Kidney tubule cell (primary cell): ENCODE data around the gene RNF180.

Experiments
- DNase-seq: peaks from one replicate; pipeline ENCODE4 v3.0.0-alpha.2; 2018; ENCODE audit warnings: low spot score

Gene RNF180, protein sequence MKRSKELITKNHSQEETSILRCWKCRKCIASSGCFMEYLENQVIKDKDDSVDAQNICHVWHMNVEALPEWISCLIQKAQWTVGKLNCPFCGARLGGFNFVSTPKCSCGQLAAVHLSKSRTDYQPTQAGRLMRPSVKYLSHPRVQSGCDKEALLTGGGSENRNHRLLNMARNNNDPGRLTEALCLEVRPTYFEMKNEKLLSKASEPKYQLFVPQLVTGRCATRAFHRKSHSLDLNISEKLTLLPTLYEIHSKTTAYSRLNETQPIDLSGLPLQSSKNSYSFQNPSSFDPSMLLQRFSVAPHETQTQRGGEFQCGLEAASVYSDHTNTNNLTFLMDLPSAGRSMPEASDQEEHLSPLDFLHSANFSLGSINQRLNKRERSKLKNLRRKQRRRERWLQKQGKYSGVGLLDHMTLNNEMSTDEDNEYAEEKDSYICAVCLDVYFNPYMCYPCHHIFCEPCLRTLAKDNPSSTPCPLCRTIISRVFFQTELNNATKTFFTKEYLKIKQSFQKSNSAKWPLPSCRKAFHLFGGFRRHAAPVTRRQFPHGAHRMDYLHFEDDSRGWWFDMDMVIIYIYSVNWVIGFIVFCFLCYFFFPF

DNA sequence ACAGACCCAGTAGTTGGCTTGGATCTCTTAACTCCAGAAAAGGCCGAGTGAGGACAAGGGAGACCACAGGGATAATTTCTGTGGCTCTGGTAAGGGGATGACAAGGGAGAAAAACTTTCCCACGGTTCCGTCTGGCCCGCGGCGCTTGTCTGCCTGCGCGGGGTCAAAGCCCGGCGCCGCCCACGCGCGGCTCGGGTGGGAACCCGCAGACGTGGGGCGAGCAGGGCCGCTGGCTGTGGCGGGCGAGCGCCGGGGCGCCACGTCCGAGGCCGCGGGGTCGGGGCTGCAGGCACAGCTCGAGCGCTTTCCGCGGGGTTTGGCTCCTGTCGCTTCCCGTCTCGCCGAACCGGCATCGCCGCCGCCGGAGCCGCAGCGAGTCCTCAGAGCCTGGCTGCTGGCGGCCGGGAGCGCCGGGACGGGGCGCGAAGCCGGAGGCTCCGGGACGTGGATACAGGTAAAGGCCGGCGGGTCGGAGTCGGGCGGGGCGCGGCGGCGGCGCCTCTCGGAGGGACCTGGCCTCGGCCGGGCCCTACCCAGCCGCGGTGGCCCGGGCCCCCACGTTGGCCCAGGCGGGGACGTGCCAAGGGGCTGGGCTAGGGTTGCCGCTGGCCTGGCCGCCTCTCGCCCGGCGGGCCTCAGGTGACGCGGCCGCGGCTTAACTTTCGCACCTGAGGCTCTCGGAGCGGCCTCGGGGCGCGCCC, at the start of gene RNF180:
RNF180 (plus strand) TSS at position 344 of the 701 bp plus-strand sequence. CDS start 34,965 bp downstream, outside the sequence.
- peak; percentile 66 for DNase-seq

DNA sequence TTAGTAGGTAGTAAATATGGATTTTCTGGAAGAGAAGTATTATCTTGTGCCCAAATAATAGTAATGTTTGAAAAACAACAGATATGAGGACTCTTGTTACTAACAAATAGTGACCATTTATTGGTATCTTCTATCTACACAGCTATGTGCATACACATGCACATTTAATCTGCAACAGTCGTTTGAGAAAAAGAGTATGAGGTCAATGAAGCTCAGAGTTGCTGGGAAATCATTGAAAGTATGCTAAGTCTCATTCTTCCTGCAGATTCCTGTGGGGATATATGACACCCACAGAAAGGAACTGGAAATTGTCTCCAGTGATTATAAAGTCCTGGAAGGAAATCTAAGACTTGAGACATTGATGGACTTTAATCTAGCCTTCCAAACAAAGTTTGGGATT, 40.1 kb upstream of the RNF180 start:
- DNase-seq = no peak

DNA sequence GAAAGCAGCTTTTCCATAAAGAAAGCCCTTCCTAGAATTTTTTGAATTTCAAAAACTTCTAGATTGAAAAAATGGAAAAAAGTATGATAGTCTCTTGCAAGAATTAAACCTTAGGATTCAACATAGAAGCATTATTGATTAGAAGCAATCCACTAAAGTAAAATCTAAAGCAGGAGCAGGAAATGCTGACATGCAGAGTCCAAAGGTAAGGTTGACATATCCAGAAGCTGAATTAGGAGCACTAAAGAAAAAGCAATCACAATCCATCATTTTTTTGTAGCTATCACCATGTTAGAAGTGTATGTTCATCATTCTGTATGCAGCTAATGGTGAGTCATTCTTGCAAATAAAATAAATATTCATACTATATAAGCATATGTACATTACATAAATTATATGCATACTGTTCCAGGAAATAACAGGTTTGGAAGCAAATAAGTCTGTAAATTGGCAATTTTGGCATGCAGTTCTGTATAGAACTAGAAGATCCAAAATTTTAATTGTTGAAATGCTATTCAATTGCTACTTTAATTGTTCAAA, 39.4 kb upstream of the RNF180 start:
- DNase-seq = no peak

DNA sequence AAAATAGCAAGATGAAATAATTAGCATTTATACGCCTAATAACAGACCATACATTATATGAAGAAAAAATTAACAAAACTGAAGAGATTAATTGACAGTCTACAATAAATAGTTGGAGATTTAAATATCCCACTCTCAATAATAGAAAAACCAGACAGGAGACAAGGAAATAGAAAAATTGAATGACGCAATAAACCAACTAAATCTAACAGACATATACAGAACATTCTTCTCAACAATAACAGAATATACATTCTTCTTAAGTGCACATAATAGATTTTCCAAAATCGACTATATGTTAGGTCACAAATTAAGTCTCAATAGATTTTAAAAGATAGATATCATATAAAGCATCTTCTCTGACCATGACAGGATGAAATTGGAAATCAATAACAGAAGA, 25.6 kb upstream of the RNF180 start:
- no peak for DNase-seq

DNA sequence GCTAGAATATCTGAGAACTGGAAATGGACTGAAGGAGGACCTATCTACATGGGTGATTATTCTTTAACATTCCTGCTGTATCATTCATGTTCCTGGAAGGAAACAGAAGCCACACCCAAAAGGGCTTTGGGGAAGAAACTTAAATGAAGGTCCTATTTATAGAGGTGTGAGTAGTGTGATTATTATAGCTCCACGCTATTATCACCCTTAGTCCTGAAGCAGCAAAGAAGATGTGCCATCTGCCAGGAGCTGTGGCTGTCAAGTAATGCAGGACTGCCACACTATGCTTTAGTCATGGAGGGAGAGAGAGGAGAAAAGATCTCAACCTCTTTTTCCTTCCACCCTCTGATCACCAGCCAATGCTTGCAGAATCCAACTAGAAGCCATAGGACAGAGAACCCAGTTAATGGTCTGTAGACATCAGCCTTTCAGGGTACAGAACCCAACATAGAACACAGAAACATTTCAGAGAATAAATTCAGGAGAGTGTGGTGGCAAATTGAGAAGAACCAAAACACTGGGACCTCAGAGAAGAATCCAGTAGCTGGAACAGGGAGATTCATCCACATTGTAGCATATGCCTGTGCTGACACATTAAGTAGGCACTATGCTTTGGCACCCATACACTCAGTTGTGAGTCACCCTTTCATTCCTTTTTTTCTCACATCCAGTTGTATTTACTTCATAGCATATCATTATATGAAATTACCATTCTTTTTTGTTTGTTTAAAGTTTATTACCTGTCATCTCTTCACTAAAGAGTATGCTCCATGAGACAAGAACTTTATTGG, 21.0 kb upstream of the RNF180 start:
- DNase-seq = peak; percentile 60

DNA sequence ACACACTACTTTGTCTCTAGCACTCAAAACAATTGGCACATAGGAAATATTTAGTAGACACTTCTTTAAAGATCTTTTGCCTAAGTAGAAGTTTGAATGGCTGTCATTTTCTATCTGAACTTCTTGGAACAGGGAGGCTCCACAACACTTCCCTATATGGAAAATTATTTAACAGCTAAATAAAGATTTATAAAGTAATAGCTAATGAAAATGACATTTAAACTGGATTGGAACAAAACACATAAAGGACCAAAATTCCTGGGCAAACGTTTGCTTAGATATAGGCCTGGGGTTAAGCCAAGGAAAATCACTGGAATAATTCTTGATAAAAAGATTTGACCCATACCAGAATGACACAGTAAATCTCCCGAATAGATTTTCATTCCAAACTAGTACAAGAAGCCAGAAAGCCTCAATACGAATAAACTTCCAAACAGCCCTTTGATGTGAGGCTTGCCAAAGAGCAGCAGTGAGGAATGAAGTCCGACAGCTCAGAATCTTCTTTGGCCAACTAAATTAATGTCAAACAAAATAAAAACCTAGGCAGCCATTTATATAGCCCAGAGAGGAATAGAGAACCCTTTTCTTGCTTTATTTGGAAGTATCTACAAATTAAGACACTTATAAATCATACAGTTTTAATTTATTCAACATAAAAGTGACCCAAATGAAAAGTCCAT, 20.3 kb upstream of the RNF180 start:
- no peak for DNase-seq

DNA sequence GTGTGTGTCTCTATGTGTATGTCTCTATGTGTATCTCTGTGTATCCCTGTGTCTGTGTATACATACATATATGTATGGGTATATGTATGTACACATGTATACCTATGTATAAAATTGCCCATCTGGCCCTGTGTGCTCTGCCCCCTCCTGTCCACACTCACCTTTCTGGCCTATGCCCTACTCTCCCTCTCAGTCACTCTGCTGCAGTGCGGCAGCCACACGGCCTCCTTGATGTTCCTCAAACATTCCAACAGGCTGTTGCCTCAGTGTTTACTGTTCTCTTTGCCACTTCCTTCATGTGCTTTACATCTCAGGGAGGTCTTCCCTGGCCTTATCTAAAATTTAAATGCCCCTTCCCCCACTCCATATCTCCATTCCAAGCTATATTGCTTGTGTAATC, 18.3 kb upstream of the RNF180 start:
- no peak for DNase-seq

DNA sequence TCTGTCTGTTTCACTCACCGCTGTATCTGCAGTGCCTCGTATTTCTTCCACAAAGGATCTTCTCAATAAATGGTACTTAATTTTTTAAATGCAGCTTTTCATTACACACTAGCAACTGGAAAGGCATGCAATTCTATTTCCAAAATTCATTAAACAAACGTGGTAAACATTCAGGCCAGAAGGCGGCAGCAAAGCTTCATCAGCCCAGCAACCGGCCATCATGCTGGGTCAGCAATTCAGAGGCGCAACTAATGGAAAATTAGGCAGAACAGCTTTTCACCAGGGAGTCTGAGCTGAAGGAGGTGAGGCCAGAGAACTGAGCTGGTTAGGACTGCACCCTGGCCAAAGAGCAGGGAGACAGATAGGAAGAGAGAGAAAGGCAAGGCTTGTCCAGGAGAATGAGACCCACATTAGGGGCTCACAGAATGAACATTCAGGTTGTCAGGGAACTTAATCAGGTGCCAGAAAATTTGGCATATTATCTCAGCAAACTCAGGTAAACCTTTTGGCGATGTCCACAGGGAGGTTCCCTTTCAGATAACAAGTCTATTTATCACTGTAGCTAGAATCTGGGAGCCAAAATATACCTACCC, 17.7 kb upstream of the RNF180 start:
- DNase-seq = peak; percentile 66

DNA sequence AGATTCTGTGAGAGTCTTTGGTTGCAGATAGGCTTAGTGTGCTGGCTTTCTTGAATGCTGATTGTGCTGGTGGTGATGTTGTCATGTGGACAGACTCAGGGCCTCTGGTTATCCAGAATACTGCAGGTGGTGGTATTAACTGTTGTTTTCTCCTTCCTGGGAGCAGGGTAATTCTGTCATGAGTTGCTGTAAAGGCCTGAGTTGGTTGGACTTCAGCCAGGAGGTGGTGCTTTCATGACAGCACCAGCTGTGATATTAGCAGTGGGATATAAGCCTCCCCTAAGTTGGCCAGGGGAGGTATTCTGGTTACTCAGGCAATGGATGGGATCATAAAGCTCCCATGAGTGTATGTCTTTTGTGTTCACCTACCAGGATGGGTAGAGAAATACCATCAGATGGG, 16.4 kb upstream of the RNF180 start:
- peak; percentile 60 for DNase-seq

DNA sequence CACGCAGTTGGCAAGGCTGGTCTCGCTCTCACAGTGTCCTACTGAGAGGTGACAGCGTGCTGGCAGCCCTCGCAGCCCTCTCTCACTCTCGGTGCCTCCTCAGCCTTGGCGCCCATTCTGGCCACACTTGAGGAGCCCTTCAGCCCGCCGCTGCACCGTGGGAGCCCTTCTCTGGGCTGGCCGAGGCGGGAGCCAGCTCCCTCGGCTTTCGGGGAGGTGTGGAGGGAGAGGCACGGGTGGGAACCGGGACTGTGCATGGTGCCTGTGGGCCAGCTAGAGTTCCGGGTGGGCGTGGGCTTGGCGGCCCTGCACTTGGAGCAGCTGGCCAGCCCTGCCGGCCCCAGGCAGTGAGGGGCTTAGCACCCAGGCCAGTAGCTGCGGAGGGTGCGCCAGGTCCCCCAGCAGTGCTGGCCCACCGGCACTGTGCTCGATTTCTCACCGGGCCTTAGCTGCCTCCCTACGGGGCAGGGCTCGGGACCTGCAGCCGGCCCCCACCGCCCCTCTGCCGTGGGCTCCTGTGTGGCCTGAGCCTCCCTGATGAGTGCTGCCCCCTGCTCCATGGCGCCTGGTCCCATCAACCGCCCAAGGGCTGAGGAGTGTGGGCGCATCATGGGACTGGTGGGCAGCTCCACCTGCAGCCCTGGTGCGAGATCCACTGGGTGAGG, 15.7 kb upstream of the RNF180 start:
- DNase-seq = no peak

DNA sequence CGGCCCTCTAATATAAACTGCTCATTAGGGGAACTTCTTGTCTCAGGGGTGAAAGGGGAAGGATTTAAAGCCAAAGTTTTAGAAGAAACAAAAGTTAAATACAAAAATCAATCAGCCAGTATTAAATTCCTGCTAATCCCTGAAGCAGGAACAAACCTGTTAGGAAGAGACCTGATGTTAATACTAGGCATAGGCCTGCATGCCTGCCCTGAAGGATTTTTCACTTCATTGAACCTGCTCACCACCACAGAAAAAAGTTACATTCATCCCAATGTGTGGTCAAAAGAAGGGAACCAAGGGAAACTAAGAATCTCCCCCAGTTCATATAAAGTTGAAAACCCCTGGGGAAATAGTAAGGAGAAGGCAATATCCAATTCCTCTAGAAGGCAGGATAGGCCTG, 9.4 kb upstream of the RNF180 start:
- DNase-seq = peak; percentile 67

DNA sequence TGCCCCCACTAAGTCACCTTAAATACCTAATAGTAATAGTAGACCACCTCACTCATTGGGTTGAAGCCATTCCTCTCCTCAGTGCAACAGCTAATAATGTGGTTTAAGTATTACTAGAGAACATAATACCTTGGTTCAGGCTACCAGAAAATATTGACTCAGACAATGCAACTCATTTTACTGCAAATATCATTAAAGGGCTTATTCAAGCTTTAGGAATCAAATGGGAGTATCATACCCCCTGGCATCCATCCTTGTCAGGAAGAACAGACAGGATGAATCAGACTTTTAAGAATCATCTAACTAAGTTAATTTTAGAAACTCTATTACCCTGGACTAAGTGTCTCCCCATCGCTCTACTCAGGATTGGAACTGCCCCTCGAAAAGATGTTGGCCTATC, 6.8 kb upstream of the RNF180 start:
- DNase-seq = peak; percentile 80

DNA sequence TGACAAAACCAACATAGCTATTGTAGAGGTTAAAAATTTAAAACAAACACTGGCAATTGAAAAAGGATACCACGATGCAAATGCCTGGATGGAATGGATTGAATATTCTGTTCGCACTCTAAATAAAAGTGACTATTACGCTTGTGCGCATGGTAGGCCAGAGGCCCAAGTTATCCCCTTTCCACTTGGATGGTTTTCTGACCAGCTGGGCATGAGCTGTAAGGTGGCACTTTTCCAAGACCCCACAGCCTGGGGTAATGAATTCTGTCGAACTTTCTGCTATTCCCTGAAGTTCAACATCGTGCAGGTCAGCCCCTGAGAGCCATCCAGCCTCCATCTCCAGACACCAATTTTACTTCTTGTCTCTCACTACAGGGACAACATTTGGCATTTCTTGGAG, 5.4 kb upstream of the RNF180 start:
- DNase-seq = peak; percentile 67

DNA sequence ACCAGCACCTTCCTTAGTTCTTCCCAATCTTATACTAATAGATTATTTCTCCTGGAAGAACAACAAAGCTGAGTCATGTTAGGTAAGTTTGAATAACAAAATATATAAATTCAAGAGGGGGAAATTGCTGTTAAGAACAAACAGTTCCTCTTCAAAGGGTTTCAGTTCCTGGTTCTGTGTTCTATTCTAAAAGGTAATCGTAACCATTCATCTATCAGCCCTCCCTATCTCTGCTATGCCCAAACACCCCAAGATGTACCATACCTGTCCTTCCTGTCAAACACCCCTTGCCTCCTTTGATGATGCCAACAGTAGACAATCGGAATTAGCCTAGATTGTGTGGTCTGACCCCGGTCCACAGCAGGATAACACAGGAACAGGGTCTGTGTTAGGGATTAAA, 4.2 kb upstream of the RNF180 start:
- DNase-seq = no peak

DNA sequence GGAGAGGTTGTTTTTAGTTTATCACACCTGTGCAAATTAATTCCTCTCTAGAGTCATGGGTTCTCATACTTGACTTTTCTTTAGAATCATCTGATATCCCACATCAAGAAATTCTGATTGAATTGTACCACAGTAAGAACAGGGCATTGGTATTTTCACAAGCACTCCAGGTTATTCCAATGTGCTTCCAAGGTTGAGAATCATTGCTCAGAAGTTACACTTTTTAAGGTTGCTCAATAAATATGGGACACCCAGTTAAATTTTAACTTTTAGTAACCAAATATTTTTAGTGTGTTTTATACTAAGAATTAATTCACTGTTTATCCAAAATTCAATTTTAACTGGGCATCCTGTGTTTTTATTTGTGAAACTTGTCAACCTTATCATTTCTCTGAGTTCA, 2.5 kb upstream of the RNF180 start:
- DNase-seq = no peak

DNA sequence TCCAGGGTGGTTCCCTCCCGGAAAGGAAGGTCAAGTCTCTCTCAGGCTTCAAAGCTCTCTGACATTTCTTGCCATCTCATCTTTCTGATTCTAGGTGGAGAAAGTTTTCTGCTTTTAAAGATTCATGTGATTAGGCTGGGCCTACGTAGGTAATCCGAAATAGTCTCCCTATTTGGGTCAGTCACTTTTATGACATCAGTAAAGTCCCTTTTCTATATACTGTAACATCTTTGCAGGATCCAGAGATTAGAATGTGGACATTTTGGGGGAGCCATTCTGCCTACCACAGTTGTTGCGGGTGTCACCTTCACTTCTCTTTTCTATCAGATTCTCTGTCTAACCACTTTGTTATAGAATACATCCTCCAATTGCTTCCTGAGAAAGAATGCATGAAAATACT, 1.9 kb upstream of the RNF180 start:
- DNase-seq = no peak

DNA sequence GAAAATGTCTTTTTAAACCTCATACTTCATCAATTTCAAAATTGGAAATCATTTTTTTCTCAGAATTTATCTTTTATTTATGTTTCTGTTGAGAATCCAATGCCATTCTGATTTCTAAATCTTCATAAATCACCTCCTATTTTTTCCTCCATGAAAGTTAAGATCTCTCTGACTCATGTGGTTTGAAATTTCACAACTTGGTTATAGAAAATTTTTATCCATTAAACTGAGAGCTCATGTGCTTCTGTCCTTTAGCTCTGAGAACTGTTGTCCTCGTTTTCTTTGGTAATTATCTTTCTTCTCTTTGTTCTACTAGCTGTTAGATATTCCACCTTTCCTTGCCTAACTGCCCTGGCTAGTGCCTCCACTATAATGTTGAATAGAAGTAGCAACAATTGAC, 1.5 kb upstream of the RNF180 start:
- DNase-seq = no peak

DNA sequence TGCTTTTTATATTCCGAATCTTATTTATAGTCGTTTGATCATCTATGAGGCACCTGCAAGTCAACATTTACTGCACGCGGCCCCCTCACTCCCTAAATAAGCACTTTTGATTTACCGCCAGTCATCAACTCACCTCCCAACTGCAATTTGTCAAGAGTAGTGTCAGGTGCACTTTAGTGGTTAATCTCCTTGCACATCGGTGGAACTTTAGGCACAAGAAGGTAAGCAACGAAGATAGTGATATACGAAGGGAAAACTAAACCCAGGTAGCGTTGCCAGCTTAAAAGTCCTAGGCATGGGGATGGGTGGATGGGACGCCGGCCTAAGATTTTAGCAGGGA, 513 bp upstream of the RNF180 start:
- no peak for DNase-seq

DNA sequence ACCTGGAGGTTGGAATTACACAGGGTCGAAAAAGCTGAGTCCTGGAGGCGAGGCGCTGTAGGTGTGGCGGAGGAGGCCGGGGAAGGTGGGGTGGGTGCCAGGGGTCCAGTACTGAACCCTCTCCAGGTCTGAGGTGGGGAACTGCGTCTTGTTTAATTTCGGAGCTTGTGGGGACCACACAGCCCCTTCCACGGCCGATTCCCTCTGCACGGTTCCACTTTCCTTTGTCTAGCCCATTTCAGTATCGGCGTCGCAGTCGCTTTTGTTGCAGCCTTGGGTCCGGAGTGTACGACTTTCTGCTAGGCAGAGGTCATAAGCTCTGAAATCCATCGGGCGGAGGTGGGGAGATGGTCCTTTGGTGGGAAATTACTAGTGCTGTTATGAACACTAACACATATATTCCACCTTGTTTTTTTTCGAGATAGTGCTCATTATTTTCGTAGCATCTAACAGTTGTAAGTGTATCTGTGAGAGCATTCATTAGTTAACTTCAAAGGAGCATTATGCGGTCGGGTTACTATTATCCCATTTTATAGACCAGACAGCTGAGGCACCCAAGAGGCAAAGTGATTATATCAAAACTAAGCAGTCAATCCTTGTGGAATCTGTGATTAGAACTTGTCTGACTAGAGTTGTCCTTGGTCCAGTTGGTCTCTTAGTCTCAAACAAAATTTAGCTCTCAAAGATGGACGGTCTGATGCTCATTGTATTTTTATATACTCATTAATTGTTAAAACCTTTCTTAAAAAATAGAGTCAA, 737 bp downstream of the RNF180 start:
- peak; percentile 54 for DNase-seq

DNA sequence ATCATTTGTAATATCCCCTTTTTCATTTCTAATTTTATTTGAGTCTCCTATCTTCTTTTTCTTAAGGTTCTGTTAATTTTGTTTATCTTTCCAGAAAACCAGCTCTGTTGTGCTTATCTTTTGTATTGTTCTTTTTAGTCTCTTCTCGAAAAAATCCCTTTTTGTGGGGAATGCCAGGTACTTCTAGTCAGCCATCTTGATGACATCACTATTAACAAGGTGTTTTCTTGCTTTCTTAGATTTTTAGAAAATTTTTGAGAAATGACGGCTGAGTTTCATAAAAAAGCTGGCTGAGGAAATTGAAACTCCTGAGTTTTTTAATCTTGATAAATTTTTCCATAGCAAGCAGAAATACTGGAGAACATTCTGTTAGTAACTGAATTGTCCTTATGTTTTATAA, 10.7 kb downstream of the RNF180 start:
- no peak for DNase-seq
